ENCODE data around the gene PTCH2.
"Not testable (repeated sequence)": the region's sequence is repeated elsewhere in the genome, so short reads cannot be mapped to it uniquely, and the experiment has no call there.

The PTCH2 gene

DNA sequence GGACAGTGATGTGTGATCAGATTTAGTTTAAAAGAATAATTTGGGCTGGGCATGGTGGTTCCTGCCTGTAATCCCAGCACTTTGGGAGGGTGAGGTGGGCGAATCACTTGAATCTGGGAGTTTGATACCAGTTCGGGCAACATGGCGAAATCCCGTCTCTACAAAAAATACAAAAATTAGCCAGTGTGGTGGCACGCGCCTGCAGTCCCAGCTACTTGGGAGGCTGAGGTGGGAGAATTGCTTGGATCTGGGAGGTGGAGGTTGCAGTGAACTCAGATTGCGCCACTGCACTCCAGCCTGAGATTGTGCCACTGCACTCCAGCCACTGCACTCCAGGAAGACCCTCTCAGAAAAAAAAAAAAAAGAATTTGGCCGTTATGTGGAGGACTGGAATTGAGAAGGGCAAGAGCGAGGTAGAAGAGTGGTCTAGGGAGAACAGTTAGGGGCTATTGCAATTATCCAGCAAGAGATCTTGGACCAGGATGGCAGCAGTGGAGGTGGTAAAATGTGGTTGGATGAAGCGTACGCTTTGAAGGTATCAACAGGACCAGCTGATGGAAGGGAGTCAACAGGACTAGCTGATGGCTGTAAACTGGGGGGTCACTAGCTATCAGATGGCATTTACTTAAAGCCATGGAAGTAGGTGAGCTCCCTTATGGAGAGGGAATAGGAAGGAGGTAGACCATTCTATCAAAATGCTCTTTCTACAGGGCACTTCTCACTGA is 25.1 kb downstream of the PTCH2 start:
- DNase-seq = no peak

- no peak for DNase-seq
Measured at GRCh38 chr1:44817307-44817706, 25.7 kb downstream of the PTCH2 start.

- DNase-seq = not testable (repeated sequence)
Measured at GRCh38 chr1:44815926-44816325, 27.1 kb downstream of the PTCH2 start.

DNA sequence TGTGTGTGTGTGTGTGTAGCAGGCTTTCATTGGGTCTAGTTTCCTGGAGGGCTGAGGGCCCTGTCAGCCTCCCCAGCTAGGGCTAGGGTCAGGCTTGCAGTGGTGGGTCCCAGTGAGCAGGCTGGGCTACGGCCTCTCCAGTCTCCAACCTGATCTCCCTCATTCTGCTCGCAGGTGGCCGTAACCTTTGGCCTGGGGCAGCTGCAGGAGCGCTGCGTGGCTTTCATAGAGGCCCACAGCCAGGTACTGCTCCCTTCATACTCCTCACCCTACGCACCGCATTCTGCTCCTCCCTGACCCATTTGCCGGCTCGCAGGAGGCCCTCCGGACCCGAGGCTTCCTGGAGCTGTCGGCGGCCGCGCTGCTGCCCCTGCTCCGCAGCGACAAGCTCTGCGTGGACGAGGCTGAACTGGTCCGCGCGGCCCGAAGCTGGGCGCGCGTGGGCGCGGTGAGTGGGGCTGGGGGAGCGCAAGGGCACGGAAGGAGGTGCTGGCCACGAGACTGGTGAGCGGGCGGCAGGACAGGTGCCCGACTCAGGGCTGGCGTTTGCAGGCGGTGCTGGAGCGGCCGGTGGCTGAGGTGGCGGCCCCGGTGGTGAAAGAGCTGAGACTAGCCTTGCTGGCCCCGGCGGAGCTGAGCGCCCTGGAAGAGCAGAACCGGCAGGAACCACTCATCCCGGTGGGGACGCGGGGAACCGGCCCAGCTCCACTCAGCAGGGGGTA is 30.1 kb downstream of the PTCH2 start:
- DNase-seq = peak in 1 of 3 donors; percentile 33

- DNase-seq = no peak
Measured at GRCh38 chr1:44811234-44811633, 31.8 kb downstream of the PTCH2 start.

DNA sequence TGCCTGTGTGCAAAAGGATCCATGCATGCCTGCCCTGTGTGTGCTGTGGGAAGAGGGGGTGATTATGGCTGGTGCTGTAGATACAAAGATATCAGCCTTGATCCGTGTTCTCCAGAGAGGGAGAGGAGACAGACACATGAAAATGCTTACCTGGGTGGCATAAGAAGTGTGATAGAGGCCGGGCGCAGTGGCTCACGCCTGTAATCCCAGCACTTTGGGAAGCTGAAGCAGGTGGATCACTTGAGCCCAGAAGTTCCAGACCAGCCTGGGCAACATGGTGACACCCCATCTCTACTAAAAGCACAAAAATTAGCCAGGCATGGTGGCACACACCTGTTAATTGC is 32.3 kb downstream of the PTCH2 start:
- DNase-seq = not testable (repeated sequence)

GRCh38 chr1:44810101-44810761 is 32.8 kb downstream of the PTCH2 start:
- DNase-seq = peak in 2 of 3 donors; percentile 53 to 55

DNA sequence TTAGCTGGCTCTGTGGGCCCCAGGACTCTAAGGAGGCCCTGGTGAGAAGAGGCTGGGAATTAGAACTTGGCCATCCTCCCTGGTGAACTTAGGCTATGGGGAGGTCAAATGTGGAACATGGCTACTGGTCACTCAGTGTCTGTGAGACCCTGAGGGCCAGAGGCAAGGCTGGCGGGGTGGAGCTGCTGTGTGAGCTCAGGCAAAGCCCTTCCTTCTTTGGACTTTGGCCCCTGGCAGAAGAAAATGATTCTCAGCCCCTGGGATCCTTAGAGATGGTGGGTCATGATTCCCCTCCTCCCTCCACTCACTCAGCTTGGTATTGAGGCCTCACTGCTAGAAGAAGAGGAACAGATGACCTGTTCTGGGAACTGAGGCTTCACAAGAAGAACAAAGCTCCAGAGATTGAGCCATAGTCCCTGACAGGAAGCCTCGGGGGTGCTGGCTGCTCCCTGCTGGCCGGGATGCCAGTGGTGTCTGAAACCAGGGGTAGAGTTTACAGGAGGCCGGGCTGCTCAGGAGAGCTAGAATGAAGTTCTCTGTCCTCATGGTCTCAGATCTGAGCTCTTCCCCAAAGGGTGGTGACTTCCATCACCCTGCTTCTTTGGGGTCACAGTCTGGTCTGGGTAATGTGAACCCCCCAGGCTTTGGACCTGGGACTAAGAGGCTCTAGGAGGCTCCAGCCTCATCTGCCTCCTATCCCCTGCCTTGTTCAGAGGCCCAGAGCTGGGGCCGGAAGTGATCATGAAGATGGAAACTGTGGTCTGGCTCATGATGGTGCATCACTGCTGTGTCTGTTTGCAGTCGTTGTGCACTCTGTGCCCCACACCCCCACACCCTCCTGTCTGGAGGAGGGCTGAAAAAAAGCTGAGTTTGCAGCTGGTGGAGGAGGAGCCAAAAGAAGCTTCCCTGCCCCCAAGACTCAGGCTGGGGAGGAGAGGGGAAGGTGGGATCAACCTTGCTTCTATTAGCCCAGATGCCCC is 33.8 kb downstream of the PTCH2 start:
- peak; percentile 91 to 94 (median 91) for DNase-seq

- peak; percentile 97 to 98 (median 97) for DNase-seq
Measured at GRCh38 chr1:44808063-44808937, 34.8 kb downstream of the PTCH2 start, which contains the start of gene BTBD19. BTBD19 (plus strand) TSS chr1:44808523; CDS start chr1:44808821, 298 bp downstream.

DNA sequence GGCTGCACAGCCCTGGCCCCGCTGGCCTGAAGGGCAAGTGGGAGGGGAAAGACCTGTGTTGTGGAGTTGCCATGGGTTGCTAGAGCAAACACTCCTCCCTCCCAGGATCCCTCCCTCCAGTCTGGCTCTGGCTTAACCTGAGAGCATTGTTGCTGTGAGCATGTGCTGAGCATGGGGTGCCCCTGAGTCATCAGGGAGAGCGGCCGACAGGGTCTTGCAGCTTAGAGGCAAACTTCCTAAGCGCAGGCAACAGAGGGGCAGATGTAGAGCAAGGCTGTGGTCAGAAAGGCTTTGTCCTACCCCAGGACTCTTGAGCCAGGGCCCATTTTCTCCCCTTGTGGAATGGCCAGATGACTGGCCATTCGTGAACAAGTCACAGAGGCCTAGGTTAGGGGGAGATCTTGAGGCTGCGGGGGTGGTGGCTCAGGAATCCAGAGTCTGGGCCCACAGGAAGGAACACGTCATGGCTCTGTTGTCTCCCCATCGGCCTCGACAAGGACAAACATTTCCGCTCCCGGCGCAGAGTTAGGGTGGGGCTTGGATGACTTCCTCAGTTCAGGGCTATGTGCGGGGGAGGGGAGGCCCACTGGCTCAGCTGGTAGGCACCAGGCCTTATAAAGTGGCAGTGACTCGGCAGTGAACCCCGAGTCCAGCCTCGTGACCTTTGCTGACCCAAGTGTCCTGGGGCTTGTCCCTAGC is 35.5 kb downstream of the PTCH2 start:
- peak; percentile 98 to 99 (median 99) for DNase-seq

- no peak for DNase-seq
Measured at GRCh38 chr1:44806704-44807363, 36.2 kb downstream of the PTCH2 start, which contains the start of gene DYNLT4. DYNLT4 (minus strand) TSS chr1:44807351; CDS start chr1:44806668, 683 bp downstream.

GRCh38 chr1:44806025-44806703 is 36.9 kb downstream of the PTCH2 start:
- no peak for DNase-seq

- DNase-seq = no peak
Measured at GRCh38 chr1:44805311-44806024, 37.6 kb downstream of the PTCH2 start.

GRCh38 chr1:44803312-44804095 is 39.5 kb downstream of the PTCH2 start:
- no peak for DNase-seq

GRCh38 chr1:44803062-44803311 is 40.1 kb downstream of the PTCH2 start:
- DNase-seq = no peak

GRCh38 chr1:44802306-44803061 is 40.6 kb downstream of the PTCH2 start:
- DNase-seq = peak in 1 of 3 donors; percentile 39
